IPS-NIHi7 (cell line): Measurements from ENCODE around the gene ZNF580.

ENCODE experiments used
- DNase-seq: peaks from one replicate; pipeline ENCODE4 v3.0.0; 2012; ENCODE audit warnings: mixed read lengths; ENCODE audit errors: extremely low spot score

Gene ZNF580

GRCh38 chr19:55691561-55692481, 51.0 kb downstream of the ZNF580 start:
- no peak for DNase-seq

DNA sequence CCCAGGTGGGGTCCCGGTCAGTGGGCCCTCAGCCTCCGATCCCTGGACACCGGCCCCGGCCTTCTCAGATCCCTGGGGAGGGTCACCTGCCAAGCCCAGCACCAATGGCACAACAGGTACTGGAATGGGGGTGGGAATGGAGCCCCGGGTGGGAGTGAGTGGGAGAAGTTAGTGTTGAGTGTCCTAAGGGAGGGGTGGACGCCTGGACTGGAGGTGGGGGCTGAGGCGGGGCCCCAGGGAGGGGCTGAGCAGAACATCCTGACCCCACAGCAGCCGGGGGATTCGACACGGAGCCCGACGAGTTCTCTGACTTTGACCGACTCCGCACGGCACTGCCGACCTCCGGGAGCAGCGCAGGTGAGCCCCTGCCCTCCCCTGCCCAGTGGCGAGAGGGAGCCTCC, 51.9 kb downstream of the ZNF580 start:
- DNase-seq = no peak
